T-helper 1 cell treated with Interleukin-12 subunit alpha and Interleukin-12 subunit beta and Interleukin-4 antibody, amounts not matched to agents 30 μg/mL and 1 μg/mL, for 36 hours (primary cell): ENCODE results near the gene PALMD.

Source experiments
- H3K27ac Mint-ChIP-seq: one replicate; pipeline ENCODE4 v1.8.0; 2021; ENCODE audit warnings: mild to moderate bottlenecking, mixed read lengths
- H3K27me3 Mint-ChIP-seq: one replicate; pipeline ENCODE4 v1.8.0; 2021; ENCODE audit warnings: low read depth, mixed read lengths
- H3K36me3 Mint-ChIP-seq: one replicate; pipeline ENCODE4 v1.8.0; 2021; ENCODE audit warnings: low read depth, mixed read lengths
- H3K4me1 Mint-ChIP-seq: one replicate; pipeline ENCODE4 v1.8.0; 2021; ENCODE audit warnings: low read depth, mixed read lengths
- H3K4me3 Mint-ChIP-seq: one replicate; pipeline ENCODE4 v1.8.0; 2021; ENCODE audit warnings: mild to moderate bottlenecking, moderate library complexity, mixed read lengths
- H3K9me3 Mint-ChIP-seq: one replicate; pipeline ENCODE4 v1.8.0; 2021; ENCODE audit warnings: mixed read lengths

PALMD gene

GRCh38 chr1:99621340-99621901, 24.5 kb upstream of the PALMD start:
- Mint-ChIP-seq H3K9me3 (no peaks in the 10 kb centered on the region), H3K27ac (no peak overlapping the region), H3K27me3 (no peaks in the 10 kb centered on the region), H3K4me1 (no peaks in the 10 kb centered on the region), H3K4me3 (no peak overlapping the region), H3K36me3 (no peaks in the 10 kb centered on the region)

GRCh38 chr1:99622702-99623347, 23.1 kb upstream of the PALMD start:
- H3K9me3 Mint-ChIP-seq: no peaks in the 10 kb centered on the region
- no peaks in the 10 kb centered on the region for H3K36me3 Mint-ChIP-seq
- no peaks in the 10 kb centered on the region for H3K4me1 Mint-ChIP-seq

GRCh38 chr1:99623554-99623953, 22.4 kb upstream of the PALMD start:
- no peaks in the 10 kb centered on the region for H3K27me3 Mint-ChIP-seq
- no peaks in the 10 kb centered on the region for H3K36me3 Mint-ChIP-seq
- no peak overlapping the region for H3K4me3 Mint-ChIP-seq
- H3K9me3 Mint-ChIP-seq: no peaks in the 10 kb centered on the region
- no peaks in the 10 kb centered on the region for H3K4me1 Mint-ChIP-seq
- H3K27ac Mint-ChIP-seq: no peak overlapping the region

More at GRCh38 chr1:99622702-99623347, 23.1 kb upstream of the PALMD start:
- H3K27ac Mint-ChIP-seq: no peak overlapping the region
- no peaks in the 10 kb centered on the region for H3K27me3 Mint-ChIP-seq
- no peak overlapping the region for H3K4me3 Mint-ChIP-seq

DNA sequence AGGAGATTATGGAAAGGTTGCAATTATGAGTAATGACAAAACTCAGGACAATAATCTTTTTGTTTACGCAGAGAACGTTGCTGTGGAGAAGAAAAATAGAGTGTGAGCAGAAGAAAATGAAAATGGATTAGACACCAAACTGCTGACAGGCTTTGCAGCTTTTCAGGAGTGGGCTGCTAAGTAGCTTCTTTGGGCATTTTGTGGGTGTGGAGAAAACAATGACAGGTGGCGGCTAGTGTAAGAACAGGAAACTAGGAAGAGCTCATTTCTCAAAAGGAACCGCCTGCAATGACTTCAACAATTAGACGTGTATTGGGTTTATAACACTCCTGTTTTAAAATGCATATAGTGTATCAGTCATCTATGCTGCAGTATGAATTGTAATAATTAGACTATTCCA, 18.3 kb upstream of the PALMD start:
- Mint-ChIP-seq H3K27me3 (no peaks in the 10 kb centered on the region), H3K4me3 (no peak overlapping the region), H3K36me3 (no peaks in the 10 kb centered on the region), H3K9me3 (no peaks in the 10 kb centered on the region), H3K27ac (no peak overlapping the region), H3K4me1 (no peaks in the 10 kb centered on the region)

GRCh38 chr1:99629164-99629563, 16.7 kb upstream of the PALMD start:
- H3K9me3 Mint-ChIP-seq: no peaks in the 10 kb centered on the region
- H3K4me1 Mint-ChIP-seq: no peaks in the 10 kb centered on the region
- H3K27me3 Mint-ChIP-seq: no peaks in the 10 kb centered on the region
- no peaks in the 10 kb centered on the region for H3K36me3 Mint-ChIP-seq
- no peak overlapping the region for H3K4me3 Mint-ChIP-seq
- no peak overlapping the region for H3K27ac Mint-ChIP-seq

- no peak overlapping the region for H3K4me3 Mint-ChIP-seq
Observed at GRCh38 chr1:99634971-99635624, 10.8 kb upstream of the PALMD start.

DNA sequence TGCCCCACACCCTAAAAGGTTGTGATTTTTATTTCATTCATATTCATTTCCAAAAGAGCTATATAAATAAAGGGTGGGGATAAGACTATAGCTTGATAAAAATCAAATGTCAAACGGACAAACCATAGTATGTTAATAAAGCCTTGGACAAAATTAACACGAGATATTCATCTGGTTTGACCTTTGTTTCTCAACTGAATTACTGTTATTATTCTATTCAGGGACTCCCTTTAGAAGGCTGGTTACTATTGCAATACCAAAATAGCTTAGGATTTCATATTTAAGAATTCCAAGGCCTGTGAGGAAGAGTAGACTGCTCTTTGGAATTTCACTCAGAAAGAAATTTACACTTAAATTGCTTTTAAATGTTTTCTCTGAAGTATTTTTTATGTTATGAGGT, 10.2 kb upstream of the PALMD start:
- no peaks in the 10 kb centered on the region for H3K4me1 Mint-ChIP-seq
- no peaks in the 10 kb centered on the region for H3K27me3 Mint-ChIP-seq
- no peak overlapping the region for H3K27ac Mint-ChIP-seq
- H3K36me3 Mint-ChIP-seq: no peaks in the 10 kb centered on the region
- no peaks in the 10 kb centered on the region for H3K9me3 Mint-ChIP-seq
- H3K4me3 Mint-ChIP-seq: no peak overlapping the region

More at GRCh38 chr1:99634971-99635624, 10.8 kb upstream of the PALMD start:
- Mint-ChIP-seq H3K36me3 (no peaks in the 10 kb centered on the region), H3K27ac (no peak overlapping the region), H3K4me1 (no peaks in the 10 kb centered on the region), H3K9me3 (no peaks in the 10 kb centered on the region), H3K27me3 (no peaks in the 10 kb centered on the region)

- no peak overlapping the region for H3K27ac Mint-ChIP-seq
- H3K27me3 Mint-ChIP-seq: no peaks in the 10 kb centered on the region
- no peaks in the 10 kb centered on the region for H3K4me1 Mint-ChIP-seq
- no peaks in the 10 kb centered on the region for H3K9me3 Mint-ChIP-seq
- no peaks in the 10 kb centered on the region for H3K36me3 Mint-ChIP-seq
- no peak overlapping the region for H3K4me3 Mint-ChIP-seq
Observed at GRCh38 chr1:99636647-99637175, 9.2 kb upstream of the PALMD start.

DNA sequence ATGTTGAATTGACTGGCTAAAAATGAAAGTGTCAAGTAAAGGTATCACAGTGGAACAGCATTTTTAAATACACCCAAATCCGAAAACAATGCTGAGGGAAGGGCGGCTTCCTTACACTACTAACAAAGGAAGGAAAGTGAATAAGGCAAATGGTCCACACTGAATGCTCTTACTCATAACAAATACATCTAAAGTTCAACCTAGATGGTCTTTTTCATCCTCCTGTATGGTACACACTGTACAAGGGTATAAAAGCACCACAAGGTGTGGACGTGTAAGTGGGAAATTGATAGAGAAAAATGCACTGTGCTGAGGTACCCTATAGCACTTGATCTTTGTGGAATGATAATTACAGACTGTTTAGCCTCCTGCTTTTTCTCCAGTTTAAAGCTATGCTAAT, 7.1 kb upstream of the PALMD start:
- H3K36me3 Mint-ChIP-seq: no peaks in the 10 kb centered on the region
- H3K4me3 Mint-ChIP-seq: no peak overlapping the region
- no peaks in the 10 kb centered on the region for H3K27me3 Mint-ChIP-seq
- no peak overlapping the region for H3K27ac Mint-ChIP-seq
- no peaks in the 10 kb centered on the region for H3K9me3 Mint-ChIP-seq
- no peaks in the 10 kb centered on the region for H3K4me1 Mint-ChIP-seq

GRCh38 chr1:99639408-99639807, 6.5 kb upstream of the PALMD start:
- H3K27ac Mint-ChIP-seq: no peak overlapping the region
- no peaks in the 10 kb centered on the region for H3K9me3 Mint-ChIP-seq
- no peaks in the 10 kb centered on the region for H3K4me1 Mint-ChIP-seq
- H3K36me3 Mint-ChIP-seq: no peaks in the 10 kb centered on the region
- H3K27me3 Mint-ChIP-seq: no peaks in the 10 kb centered on the region
- H3K4me3 Mint-ChIP-seq: no peak overlapping the region

GRCh38 chr1:99639945-99640344, 6.0 kb upstream of the PALMD start:
- Mint-ChIP-seq H3K36me3 (no peaks in the 10 kb centered on the region), H3K9me3 (no peaks in the 10 kb centered on the region), H3K4me3 (no peak overlapping the region), H3K4me1 (no peaks in the 10 kb centered on the region), H3K27me3 (no peaks in the 10 kb centered on the region), H3K27ac (no peak overlapping the region)

GRCh38 chr1:99640672-99641071, 5.2 kb upstream of the PALMD start:
- H3K4me3 Mint-ChIP-seq: no peak overlapping the region
- no peaks in the 10 kb centered on the region for H3K9me3 Mint-ChIP-seq
- no peaks in the 10 kb centered on the region for H3K4me1 Mint-ChIP-seq
- peaks cover 5% of the 10 kb centered on the region for H3K27me3 Mint-ChIP-seq
- H3K27ac Mint-ChIP-seq: no peak overlapping the region
- H3K36me3 Mint-ChIP-seq: no peaks in the 10 kb centered on the region

DNA sequence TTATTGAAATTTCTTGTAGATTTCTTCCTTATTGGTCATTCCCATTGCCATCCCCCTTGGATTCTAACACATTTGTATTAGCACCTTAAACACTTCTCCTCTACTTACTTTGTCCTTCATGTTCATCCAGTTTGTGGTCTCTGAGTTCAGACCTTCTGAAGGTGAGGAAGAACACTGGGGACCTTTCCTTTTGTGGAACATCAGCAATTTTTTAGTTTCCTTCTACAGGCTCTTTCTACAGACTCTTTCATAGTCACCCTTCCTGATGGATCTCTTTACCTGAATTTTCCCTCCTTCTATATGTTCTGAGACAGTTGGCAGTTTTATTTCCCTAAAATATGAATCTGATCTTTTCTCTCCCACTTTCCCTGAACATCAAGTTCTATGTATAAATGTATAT, 4.4 kb upstream of the PALMD start:
- Mint-ChIP-seq H3K27me3 (peaks cover 13% of the 10 kb centered on the region), H3K9me3 (no peaks in the 10 kb centered on the region)

GRCh38 chr1:99642053-99642452, 3.9 kb upstream of the PALMD start:
- Mint-ChIP-seq H3K27me3 (peaks cover 14% of the 10 kb centered on the region), H3K27ac (no peak overlapping the region), H3K4me1 (no peaks in the 10 kb centered on the region), H3K36me3 (no peaks in the 10 kb centered on the region), H3K4me3 (no peak overlapping the region), H3K9me3 (no peaks in the 10 kb centered on the region)

More for the DNA sequence above, 4.4 kb upstream of the PALMD start:
- Mint-ChIP-seq H3K4me1 (no peaks in the 10 kb centered on the region), H3K27ac (no peak overlapping the region), H3K36me3 (no peaks in the 10 kb centered on the region), H3K4me3 (no peak overlapping the region)
